PFSK-1 (cell line): ENCODE results near the gene LCORL.

Experiments
- POLR2AphosphoS5 ChIP-seq: IDR thresholded peaks from 2 replicates; pipeline ENCODE4 v1.6.1; 2012; ENCODE audit warnings: low read depth, mild to moderate bottlenecking, control low read depth, low read length, moderate library complexity
- SIN3A ChIP-seq: IDR thresholded peaks from 2 replicates; pipeline ENCODE4 v1.6.1; 2012; ENCODE audit warnings: mild to moderate bottlenecking, low read length, moderate library complexity, borderline replicate concordance; ENCODE audit not compliant: insufficient read depth
- TAF1 ChIP-seq: IDR thresholded peaks from 2 replicates; pipeline ENCODE4 v1.6.1; 2012; ENCODE audit warnings: low read length, control low read depth, borderline replicate concordance; ENCODE audit not compliant: insufficient read depth
- TF ChIP-seq, protein P1 (sequence below), 2 experiments: IDR thresholded peaks; 2 replicates each; pipeline versions ENCODE4 v1.6.1 to v1.8.0; 2011 to 2012; ENCODE audit warnings: low read depth in 2 of 2, low read length in 2 of 2, control low read depth in 1 of 2, inconsistent platforms in 1 of 2, mild to moderate bottlenecking in 1 of 2, moderate library complexity in 1 of 2; ENCODE audit not compliant: insufficient read depth in 1 of 2

DNA sequence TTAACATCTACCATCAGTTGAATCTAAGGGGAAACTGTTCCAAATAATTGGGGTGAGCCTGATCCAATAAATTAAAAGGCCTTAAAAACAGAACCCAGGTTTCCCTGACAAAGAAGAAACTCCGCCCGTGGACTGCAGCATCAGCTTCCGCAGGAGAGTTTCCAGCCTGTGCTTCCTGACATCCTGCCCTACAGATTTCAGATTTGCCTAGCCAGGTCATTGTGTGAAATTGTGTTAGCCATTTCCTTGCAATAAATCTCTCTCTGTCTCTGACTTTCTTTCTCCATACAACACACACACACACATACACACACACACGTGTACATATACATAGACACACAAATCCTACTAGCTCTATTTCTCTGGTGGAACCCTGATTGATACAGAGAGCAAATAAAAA, 48.3 kb upstream of the LCORL start:
- TF ChIP-seq, protein P1, sequence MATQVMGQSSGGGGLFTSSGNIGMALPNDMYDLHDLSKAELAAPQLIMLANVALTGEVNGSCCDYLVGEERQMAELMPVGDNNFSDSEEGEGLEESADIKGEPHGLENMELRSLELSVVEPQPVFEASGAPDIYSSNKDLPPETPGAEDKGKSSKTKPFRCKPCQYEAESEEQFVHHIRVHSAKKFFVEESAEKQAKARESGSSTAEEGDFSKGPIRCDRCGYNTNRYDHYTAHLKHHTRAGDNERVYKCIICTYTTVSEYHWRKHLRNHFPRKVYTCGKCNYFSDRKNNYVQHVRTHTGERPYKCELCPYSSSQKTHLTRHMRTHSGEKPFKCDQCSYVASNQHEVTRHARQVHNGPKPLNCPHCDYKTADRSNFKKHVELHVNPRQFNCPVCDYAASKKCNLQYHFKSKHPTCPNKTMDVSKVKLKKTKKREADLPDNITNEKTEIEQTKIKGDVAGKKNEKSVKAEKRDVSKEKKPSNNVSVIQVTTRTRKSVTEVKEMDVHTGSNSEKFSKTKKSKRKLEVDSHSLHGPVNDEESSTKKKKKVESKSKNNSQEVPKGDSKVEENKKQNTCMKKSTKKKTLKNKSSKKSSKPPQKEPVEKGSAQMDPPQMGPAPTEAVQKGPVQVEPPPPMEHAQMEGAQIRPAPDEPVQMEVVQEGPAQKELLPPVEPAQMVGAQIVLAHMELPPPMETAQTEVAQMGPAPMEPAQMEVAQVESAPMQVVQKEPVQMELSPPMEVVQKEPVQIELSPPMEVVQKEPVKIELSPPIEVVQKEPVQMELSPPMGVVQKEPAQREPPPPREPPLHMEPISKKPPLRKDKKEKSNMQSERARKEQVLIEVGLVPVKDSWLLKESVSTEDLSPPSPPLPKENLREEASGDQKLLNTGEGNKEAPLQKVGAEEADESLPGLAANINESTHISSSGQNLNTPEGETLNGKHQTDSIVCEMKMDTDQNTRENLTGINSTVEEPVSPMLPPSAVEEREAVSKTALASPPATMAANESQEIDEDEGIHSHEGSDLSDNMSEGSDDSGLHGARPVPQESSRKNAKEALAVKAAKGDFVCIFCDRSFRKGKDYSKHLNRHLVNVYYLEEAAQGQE (IDR thresholded peaks at IDR 0.05; ENCODE audit: insufficient read depth in 1 of 2, low read depth in 2 of 2, low read length in 2 of 2) = no peak
- TF ChIP-seq SIN3A (no peak), POLR2AphosphoS5 (no peak), TAF1 (no peak)
